ENCODE data around the gene NAXE.
"Not testable (repeated sequence)": the region's sequence is repeated elsewhere in the genome, so short reads cannot be mapped to it uniquely, and the experiment has no call there.

Gene NAXE

DNA sequence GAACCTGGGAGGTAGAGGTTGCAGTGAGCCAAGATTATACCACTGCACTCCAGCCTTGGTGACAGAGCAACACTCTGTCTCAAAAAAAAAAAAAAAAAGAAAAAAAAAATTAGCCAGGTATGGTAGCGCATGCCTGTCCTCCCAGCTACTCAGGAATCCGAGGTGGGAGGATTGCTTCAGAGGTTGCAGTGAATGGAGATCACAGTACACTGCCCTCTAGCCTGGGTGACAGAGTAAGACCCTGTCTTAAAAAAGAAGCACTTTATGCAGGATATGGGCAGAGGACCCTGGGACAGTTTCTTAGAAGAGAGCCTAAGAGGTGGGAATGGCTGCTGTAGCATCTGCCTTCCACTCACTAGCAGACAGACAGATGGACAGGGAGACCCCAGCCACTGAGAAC is 42.2 kb upstream of the NAXE start:
- DNase-seq (ENCODE audit: low read depth, low spot score) = no peak
- in situ Hi-C loops (cut with HindIII; ENCODE audit: low sequenced_read_pairs) = no loop called here
- TF ChIP-seq, protein P1, sequence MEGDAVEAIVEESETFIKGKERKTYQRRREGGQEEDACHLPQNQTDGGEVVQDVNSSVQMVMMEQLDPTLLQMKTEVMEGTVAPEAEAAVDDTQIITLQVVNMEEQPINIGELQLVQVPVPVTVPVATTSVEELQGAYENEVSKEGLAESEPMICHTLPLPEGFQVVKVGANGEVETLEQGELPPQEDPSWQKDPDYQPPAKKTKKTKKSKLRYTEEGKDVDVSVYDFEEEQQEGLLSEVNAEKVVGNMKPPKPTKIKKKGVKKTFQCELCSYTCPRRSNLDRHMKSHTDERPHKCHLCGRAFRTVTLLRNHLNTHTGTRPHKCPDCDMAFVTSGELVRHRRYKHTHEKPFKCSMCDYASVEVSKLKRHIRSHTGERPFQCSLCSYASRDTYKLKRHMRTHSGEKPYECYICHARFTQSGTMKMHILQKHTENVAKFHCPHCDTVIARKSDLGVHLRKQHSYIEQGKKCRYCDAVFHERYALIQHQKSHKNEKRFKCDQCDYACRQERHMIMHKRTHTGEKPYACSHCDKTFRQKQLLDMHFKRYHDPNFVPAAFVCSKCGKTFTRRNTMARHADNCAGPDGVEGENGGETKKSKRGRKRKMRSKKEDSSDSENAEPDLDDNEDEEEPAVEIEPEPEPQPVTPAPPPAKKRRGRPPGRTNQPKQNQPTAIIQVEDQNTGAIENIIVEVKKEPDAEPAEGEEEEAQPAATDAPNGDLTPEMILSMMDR (IDR thresholded peaks at IDR 0.05; ENCODE audit: low read depth, low read length) = no peak
- no peak overlapping the region for H3K4me3 ChIP-seq (ENCODE audit: low read depth, low read length)

DNA sequence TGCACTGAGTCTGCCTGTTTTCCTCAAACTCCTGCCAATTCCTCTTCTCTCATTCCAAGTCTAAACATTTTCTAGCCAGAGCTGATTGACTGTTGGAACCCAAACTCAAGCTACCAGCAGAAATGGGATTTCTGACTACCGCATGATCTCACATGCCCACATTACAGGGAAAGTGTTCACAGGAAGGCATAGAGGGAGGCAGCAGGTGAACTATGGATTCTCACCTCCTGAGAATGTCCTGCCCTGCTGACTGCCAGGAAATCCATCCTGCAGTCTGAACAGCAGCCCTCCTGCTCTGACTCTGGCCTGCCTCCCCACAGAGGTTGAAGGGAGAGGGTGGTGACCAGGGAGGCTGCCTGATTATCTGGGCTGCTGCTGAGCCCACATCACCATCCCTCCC is 41.7 kb upstream of the NAXE start:
- no peak overlapping the region for H3K4me3 ChIP-seq (ENCODE audit: low read depth, low read length)
- in situ Hi-C loops (cut with HindIII; ENCODE audit: low sequenced_read_pairs) = no loop called here
- no peak for DNase-seq (ENCODE audit: low read depth, low spot score)
- TF ChIP-seq, protein P1 (IDR thresholded peaks at IDR 0.05; ENCODE audit: low read depth, low read length) = no peak

DNA sequence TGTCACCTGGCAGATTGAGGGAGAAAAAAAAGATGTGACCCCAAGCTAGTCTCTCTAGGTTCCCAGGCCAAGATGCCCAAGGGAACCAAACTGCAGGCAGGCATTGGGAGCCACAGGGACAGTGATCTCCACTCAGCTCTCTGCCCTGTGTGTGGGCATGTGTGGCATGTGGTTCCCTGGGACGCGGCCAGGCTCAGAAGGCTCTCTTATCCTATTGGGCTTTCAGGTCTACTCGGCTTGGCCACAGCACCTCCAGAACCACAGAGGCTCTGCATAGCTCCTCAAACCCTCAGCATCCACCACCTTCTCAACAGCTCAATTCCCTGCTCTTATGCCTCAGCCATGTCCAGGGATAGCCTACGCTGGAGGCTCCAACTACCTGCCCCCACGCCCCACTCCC is 41.2 kb upstream of the NAXE start:
- in situ Hi-C loops (cut with HindIII; ENCODE audit: low sequenced_read_pairs) = no loop called here
- DNase-seq (ENCODE audit: low read depth, low spot score) = no peak
- H3K4me3 ChIP-seq (ENCODE audit: low read depth, low read length) = no peak overlapping the region
- TF ChIP-seq, protein P1 (IDR thresholded peaks at IDR 0.05; ENCODE audit: low read depth, low read length) = no peak

DNA sequence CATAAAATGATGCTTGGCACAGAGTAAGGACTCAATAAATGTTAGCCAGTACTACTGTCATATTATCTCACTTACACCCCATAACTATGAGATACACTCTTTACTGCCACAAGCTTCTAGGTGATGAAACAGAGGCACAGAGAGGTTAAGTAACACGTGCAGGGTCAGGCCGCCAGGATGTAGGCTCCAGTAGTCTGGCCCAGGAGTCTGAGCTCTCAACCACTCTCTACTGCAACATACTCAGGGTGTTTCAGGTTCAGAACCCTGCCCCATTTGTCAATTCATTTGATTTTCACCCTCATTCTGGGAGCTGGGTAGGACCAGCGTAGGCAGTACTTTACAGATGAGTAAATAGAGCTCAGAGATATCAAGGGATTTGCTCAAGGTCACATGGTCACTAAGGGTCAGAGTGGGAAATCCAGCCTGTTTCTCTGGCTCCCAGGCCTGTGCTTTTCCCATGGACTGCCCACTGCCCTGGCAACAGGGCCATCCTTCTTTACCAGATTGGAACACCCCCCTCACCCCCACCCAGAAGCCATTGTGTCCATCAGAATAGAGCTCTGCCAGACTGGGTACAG is 40.4 kb upstream of the NAXE start:
- TF ChIP-seq, protein P1 (IDR thresholded peaks at IDR 0.05; ENCODE audit: low read depth, low read length) = no peak
- DNase-seq (ENCODE audit: low read depth, low spot score) = no peak
- H3K4me3 ChIP-seq (ENCODE audit: low read depth, low read length) = no peak overlapping the region
- in situ Hi-C loops (cut with HindIII; ENCODE audit: low sequenced_read_pairs) = no loop called here

DNA sequence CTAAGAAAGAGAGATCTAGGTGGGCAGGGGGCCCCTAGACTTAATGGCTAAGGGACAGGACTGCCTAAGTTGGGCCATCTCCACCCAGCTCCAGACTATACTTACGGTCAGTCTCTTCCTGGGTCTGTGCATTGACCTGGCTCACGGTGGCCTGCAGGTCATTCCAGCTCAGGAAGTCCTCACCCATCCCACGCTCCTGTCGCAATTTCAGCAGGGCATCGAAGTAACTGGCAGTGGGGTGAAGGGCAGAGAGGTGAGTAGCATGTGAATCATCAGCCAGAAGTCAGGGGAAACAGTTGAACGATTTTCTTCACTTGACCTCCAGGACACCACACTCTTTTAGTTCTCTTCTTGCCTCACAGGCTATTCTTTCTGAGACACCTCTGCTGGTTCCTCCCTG is 39.7 kb upstream of the NAXE start:
- no peak for DNase-seq (ENCODE audit: low read depth, low spot score)
- H3K4me3 ChIP-seq (ENCODE audit: low read depth, low read length) = no peak overlapping the region
- TF ChIP-seq, protein P1 (IDR thresholded peaks at IDR 0.05; ENCODE audit: low read depth, low read length) = no peak
- in situ Hi-C loops (cut with HindIII; ENCODE audit: low sequenced_read_pairs) = no loop called here

DNA sequence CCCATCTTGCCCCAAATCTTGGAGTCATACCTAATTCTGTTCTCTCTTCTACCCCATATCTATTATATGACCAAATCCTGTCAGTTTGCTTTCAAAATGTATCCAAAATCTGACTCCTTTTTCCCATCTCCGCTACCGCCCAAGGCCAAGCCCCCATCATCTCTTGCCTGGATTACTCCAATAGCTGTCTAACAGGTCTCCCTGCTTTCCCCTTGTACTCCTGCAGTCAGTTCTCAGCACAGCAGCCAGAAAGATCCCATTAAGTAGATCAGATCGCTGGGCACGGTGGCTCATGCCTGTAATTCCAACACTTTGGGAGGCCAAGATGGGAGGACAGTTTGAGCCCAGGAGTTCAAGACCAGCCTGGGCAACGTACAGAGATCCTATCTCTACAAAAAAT is 39.1 kb upstream of the NAXE start:
- H3K4me3 ChIP-seq (ENCODE audit: low read depth, low read length) = no peak overlapping the region
- no peak for DNase-seq (ENCODE audit: low read depth, low spot score)
- TF ChIP-seq, protein P1 (IDR thresholded peaks at IDR 0.05; ENCODE audit: low read depth, low read length) = no peak
- in situ Hi-C loops (cut with HindIII; ENCODE audit: low sequenced_read_pairs) = no loop called here

DNA sequence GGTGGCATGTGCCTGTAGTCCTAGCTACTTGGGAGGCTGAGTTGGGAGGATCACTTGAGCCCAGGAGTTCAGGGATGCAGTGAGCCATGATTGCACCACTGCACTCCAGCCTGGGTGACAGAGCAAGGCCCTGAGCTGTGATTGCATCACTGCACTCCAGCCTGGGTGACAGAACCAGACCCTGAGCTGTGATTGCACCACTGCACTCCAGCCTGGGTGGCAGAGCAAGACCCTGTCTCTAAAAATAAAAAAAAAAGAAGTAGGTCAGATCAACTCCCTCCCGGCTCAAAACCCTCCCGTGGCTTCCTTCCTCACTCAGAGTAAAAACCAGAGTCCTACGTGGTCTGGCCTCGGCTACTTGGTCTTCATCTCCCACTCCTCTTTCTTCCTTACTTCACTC is 38.6 kb upstream of the NAXE start:
- in situ Hi-C loops (cut with HindIII; ENCODE audit: low sequenced_read_pairs); H3K4me3 ChIP-seq (ENCODE audit: low read depth, low read length): not testable (repeated sequence)

More for the DNA sequence above, 38.6 kb upstream of the NAXE start:
- not testable (repeated sequence) for DNase-seq (ENCODE audit: low read depth, low spot score)

Data from astrocyte of the spinal cord (primary cell).